HG03378 (cell line): Measurements from ENCODE around the gene RGS16.
"Not testable (repeated sequence)": the region's sequence is repeated elsewhere in the genome, so short reads cannot be mapped to it uniquely, and the experiment has no call there.

ENCODE experiments used
- ATAC-seq: cut with Tn5 transposase; IDR thresholded peaks from one replicate; pipeline ENCODE4 v1.9.1; 2021; ENCODE audit warnings: mild to moderate bottlenecking, moderate library complexity; ENCODE audit not compliant: unreplicated experiment

Gene RGS16

DNA sequence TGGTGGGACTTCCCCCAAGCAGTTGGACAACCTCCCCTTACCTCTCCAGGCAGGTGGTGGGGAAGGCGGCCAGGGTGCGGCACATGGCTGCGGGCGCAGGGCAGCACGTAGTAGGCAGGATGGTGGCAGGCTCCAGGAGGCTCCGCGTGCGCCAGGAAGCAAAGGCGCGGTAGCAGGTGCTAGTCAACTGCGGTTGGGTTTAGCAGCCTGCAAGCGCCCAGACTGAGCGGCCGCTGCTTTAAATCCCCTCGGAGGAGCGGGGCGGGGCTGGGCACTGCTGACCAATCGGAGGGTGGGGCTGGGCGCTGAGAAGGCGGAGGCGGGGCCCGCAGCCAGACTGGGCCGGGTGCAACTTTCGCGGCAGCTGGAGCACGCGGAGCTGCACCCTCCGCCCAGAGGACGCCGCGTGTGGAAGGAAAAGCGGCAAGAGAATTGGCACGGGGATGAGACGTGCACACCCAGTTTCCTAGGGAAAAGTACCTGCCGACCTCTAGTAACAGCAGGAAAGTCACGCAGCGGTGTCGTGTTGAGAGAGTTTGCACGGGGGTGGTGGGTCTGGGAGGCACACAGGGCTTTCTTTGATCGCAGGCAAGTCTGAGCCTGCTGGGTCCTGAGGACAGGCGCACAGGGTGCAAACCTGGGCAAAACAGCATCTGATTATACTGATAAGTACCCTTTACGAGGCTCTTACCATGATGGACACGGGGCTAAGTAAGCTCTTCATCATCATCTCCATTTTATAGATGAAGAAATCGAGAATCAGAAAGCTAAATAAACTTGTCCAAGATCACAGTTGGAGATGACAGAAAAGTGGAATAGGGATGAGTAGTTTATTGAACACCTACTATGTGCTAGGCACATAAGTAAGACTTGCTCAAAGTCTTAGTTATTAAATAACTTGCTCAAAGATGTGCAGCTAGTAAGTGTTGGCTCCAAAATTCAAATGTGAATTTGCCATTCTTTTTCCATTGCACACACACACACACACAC lies at the start of gene RGS16:
Gene RGS16 (minus strand): TSS at position 215 of the 990 bp plus-strand sequence. CDS start 130 bp downstream, at position 85.
- ATAC-seq: peak; percentile 44

GRCh38 chr1:182653986-182654385 lies 49.8 kb upstream of the RGS16 start:
- ATAC-seq: no peak

- no peak for ATAC-seq
Observed at GRCh38 chr1:182652933-182653332, 48.7 kb upstream of the RGS16 start.

GRCh38 chr1:182651339-182651724 lies 47.1 kb upstream of the RGS16 start:
- ATAC-seq: no peak

GRCh38 chr1:182650678-182651338 lies 46.6 kb upstream of the RGS16 start:
- no peak for ATAC-seq

- no peak for ATAC-seq
Observed at GRCh38 chr1:182649041-182649440, 44.9 kb upstream of the RGS16 start.

GRCh38 chr1:182646739-182647138 lies 42.5 kb upstream of the RGS16 start:
- no peak for ATAC-seq

DNA sequence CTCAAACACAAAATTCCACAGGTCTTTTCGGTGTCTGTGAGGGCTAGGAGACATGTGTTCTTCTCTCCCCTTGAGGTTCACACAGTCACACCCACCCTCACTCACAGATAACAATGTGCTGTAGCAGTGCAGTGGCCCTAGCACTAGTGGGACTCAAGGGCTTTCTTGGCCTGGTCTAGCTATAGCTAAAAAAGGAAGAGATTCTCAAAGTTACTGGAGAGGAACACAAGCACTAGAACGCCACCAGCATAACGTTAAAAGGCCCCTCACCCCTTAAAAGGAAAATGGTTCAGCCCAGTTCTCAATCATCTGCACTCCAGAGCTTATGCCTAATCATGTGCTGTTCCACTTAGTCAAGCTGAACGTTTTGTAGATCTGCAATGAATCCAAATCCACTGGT lies 40.7 kb upstream of the RGS16 start:
- no peak for ATAC-seq

- ATAC-seq: no peak
Observed at GRCh38 chr1:182643699-182644098, 39.5 kb upstream of the RGS16 start.

DNA sequence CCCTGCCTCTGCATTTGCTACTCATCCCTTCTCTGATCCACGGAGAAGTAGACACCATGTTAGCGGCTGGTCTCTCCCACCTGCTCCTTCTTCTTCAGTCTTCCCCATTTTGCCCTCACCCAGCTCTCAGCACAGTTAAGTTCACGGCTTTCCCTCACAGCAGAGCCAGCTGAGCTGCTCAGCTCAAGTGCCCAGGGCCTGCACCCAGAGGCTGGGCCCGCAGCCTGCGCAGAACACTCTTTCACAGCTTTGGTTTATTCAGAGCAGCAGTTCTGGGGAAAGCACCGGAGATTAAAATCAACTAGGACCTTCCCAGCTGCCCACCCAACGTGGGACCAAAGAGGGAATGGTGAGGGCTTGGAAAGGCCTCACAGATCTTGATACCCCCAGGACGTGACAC lies 38.3 kb upstream of the RGS16 start:
- ATAC-seq: no peak

- no peak for ATAC-seq
Observed at GRCh38 chr1:182641561-182641960, 37.4 kb upstream of the RGS16 start.

DNA sequence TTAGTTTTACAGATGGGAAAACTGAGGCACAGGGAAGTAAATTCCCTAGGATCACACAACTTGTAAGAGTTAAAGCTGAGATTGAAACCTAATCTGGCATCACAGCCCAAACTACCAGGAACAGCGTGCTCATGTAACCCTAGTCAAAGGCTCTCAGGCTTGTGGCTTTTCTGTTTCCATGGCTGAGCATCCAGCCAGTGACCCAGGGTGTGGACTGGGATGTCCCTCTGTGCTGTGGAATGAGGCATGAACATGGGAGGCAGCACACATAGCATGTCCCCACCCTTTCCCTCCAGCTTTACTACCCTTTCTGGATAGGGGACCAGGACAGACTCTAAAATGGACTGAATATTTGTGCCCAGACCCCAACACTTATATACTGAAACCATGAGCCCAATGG lies 35.1 kb upstream of the RGS16 start:
- no peak for ATAC-seq

DNA sequence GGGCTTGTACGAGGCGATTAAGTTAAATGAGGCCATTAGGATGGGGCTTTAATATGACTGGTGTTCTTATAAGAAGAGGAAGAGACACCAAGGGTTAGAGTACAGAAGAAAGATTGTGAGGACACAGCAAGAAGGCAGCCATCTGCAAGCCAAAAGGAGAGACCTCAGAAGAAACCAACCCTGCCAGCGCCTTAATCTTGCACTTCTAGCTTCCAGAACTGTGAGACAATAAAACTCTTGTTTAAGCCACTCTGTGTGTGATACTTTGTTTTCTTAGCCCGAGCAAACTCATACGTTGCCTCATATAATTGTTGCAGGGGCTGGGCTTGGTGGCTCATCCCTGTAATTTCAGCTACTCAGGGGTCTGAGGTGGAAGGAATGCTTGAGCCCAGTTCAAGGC lies 33.6 kb upstream of the RGS16 start:
- ATAC-seq: no peak

DNA sequence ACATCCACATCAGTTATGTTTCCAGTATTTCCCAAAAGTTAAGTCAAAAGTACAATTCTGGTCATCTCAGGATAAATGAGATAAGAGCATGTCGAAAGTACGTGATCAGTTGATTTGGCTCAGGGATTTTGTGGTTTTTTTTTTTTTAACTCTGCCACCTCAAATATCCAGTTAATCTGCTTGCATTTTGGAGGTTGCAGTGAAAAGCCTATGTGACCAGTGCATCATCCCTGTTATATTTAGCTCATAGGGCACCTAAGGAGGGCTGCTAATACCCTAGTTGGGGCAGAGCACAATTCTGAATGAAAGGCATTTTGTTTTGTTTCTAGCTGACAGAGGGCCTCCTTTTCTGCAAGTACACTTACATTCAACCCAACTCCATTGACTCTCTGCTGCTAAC lies 31.7 kb upstream of the RGS16 start:
- ATAC-seq: no peak

- ATAC-seq: no peak
Observed at GRCh38 chr1:182634306-182635072, 30.3 kb upstream of the RGS16 start.

GRCh38 chr1:182633657-182634281 lies 29.6 kb upstream of the RGS16 start:
- no peak for ATAC-seq

- no peak for ATAC-seq
Observed at GRCh38 chr1:182633031-182633430, 28.8 kb upstream of the RGS16 start.

DNA sequence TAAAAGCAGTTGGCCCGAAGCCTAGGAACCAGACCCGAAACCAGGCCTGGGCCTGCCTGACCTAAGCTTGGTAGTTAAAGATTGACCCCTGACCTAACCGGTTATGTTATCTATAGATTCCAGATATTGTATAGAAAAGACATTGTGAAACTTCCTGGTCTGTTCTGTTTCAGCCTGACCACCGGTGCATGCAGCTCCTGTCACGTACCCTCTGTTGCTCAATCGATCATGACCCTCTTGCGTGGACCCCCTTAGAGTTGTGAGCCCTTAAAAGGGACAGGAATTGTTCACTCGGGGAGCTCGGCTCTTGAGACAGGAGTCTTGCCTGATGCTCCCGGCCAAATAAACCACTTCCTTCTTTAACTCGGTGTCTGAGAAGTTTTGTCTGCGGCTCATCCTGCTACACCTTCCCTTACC lies 28.3 kb upstream of the RGS16 start:
- ATAC-seq: not testable (repeated sequence)

DNA sequence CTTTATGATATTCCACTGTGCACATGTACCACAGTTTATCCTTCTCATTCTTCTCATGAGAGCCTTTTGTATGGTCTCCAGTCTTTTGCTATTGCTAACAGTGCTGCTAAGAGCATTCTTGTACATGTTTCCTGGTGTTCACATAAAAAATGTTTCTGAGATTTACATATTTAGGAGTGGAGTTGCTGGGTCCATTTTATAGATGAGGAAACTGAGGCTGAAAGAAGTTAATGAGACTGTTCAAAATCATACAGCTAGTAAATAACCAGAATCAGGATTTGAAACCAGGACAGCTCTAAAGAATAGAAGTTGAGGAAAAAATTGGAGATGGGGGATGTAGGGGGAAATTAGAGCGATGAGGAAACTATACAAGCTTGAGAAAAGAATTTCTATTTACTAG lies 27.8 kb upstream of the RGS16 start:
- ATAC-seq: no peak

DNA sequence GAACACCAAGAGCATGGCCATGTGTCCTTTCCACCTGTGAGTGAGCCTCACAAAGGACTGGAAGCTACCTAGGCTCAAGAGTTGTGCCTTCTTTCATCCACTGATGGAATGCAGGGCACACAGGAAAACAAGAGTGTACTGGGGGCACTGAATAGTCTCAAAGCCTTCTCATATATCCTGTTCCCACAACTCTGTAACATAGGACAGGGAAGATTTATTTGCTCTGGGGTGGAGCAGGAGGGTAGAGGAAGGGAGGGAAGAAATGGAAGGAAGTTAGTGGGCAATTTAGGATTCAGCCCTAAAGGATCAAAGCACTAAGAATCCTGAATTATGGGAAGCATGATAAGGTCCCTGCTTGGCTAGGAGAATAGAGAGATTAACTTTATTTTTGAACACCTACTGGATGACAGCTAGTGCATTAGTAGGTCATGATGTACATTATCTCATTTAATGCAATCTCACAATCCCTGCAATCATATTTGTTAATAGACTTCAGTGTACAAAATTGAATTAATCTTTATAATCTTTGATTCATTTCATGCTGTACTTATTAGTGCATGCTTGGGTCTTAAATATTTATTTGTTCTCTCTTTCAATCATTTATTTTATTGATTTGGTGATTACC lies 27.0 kb upstream of the RGS16 start:
- no peak for ATAC-seq
